Measurements from ENCODE around the gene ANO4. TPM values are rescaled to one million over a fixed set of nuclear protein-coding genes. Genes with fewer than 3 reads are reported as not detected.

The ANO4 gene
- total RNA-seq, 1 donor from 2014 or later = 4.0 TPM

Other genes starting within 250 kb of the ANO4 start
- 23.7 and 24.7 TPM in 2 replicates for gene GAS2L3, start 221.1 kb upstream of the ANO4 start, total RNA-seq